Activated CD4-positive, alpha-beta memory T cell treated with anti-CD3 and anti-CD28 coated beads for 36 hours (primary cell): ENCODE results near the gene KCNN4. TPM values are rescaled to one million over a fixed set of nuclear protein-coding genes. Genes with fewer than 3 reads are reported as not detected.
"Not testable (repeated sequence)": the region's sequence is repeated elsewhere in the genome, so short reads cannot be mapped to it uniquely, and the experiment has no call there.

Experiments
- CTCF ChIA-PET: fragments of 350-600 bp; sonication (Branson Sonifier 250); formaldehyde crosslinking; loops from one replicate; lab custom pipeline; 2021; ENCODE audit warnings: antibody characterized with exemption, inconsistent platforms; lab: Charles Lee
- POLR2A ChIA-PET: fragments of 350-600 bp; sonication (Branson Sonifier 250); formaldehyde crosslinking; loops from one replicate; lab custom pipeline; 2021; ENCODE audit warnings: antibody characterized with exemption; lab: Charles Lee
- DNase-seq: peaks from one replicate; pipeline ENCODE4 v3.0.0-alpha.2; 2020
- H3K27ac Mint-ChIP-seq: one replicate; pipeline ENCODE4 v1.8.0; 2021; ENCODE audit warnings: mixed read lengths
- H3K27me3 Mint-ChIP-seq: one replicate; pipeline ENCODE4 v1.8.0; 2021; ENCODE audit warnings: mixed read lengths
- H3K36me3 Mint-ChIP-seq: one replicate; pipeline ENCODE4 v1.8.0; 2021; ENCODE audit warnings: mixed read lengths
- H3K4me1 Mint-ChIP-seq: one replicate; pipeline ENCODE4 v1.8.0; 2021; ENCODE audit warnings: low read depth, mixed read lengths
- H3K4me3 Mint-ChIP-seq: one replicate; pipeline ENCODE4 v1.8.0; 2021; ENCODE audit warnings: mild to moderate bottlenecking, mixed read lengths
- H3K9me3 Mint-ChIP-seq: one replicate; pipeline ENCODE4 v1.8.0; 2021; ENCODE audit warnings: mixed read lengths
- intact Hi-C: fragments of 100-400 bp; cut with micrococcal nuclease; formaldehyde crosslinking; loops from one replicate; pipeline ENCODE4 v1.15.1; 2023
- total RNA-seq, 2 experiments: library from RNA; stranded (reverse); gene quantifications; one replicate each; pipeline ENCODE4 v1.2.3, GENCODE V29; 2021

Gene KCNN4
- total RNA-seq, 2 experiments from 2014 or later = 120 to 130 TPM

DNA sequence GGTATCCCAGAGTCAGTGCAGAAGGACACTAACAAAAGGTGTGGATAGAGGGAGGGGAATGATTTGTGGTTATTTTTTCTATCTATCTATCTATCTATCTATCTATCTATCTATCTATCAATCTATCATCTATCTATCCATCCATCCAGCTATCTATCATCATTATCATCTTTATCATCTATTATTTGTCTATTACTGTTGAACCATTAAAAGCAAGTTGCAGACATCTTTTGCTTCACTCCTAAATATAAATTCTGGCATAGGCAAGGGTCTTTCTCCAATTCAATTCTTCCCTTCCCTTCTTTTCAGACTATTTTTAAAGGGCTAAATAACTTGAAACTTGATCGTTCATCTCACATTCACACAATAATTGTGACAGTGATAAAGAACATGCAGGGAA lies 31.5 kb upstream of the KCNN4 start:
- H3K36me3 Mint-ChIP-seq = no peaks in the 10 kb centered on the region
- peaks cover 4% of the 10 kb centered on the region for H3K27me3 Mint-ChIP-seq
- peaks cover 6% of the 10 kb centered on the region for H3K4me1 Mint-ChIP-seq
- H3K4me3 Mint-ChIP-seq = no peak overlapping the region
- ChIA-PET CTCF (interaction anchor here (1.1 to 1.4 kb wide), 4 partner anchors 67 to 365 kb away, joined by 3 to 5 read pairs (median 4); no protein-coding TSS in a partner anchor), POLR2A (no interaction called here)
- H3K9me3 Mint-ChIP-seq = no peaks in the 10 kb centered on the region
- H3K27ac Mint-ChIP-seq = no peak overlapping the region
- intact Hi-C loops = loop anchor here (10.0 kb wide), 1 partner anchor 377 kb away; no protein-coding TSS in a partner anchor
- DNase-seq = no peak

DNA sequence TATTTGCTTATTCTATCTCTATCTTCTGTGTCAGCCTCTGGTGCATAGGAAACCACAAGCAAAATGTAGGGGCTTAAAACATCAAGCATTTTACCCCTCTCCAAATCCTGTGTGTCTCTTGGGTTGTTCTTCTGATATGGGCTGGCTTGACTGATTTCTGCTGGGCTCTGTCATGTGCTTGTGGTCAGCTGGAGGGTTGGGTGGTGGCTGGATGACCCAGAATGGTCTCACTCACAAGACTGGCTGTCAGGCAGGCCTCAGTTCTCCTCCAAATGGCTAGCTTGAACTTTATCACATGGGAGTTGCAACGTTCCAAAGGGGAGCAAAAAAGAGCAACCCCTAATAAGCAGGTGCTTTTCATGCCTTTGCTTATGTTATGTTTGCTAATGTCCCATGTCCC lies 31.1 kb upstream of the KCNN4 start:
- CTCF ChIA-PET = interaction anchor here (0.7 to 1.4 kb wide), 4 partner anchors 55 to 373 kb away, joined by 4 read pairs; no protein-coding TSS in a partner anchor
- POLR2A ChIA-PET = no interaction called here
- H3K4me1 Mint-ChIP-seq = peaks cover 6% of the 10 kb centered on the region
- intact Hi-C loops = loop anchor here (10.0 kb wide), 1 partner anchor 377 kb away; no protein-coding TSS in a partner anchor
- no peak for DNase-seq
- no peak overlapping the region for H3K4me3 Mint-ChIP-seq
- H3K9me3 Mint-ChIP-seq = no peaks in the 10 kb centered on the region
- no peak overlapping the region for H3K27ac Mint-ChIP-seq
- H3K27me3 Mint-ChIP-seq = peaks cover 4% of the 10 kb centered on the region
- H3K36me3 Mint-ChIP-seq = no peaks in the 10 kb centered on the region

DNA sequence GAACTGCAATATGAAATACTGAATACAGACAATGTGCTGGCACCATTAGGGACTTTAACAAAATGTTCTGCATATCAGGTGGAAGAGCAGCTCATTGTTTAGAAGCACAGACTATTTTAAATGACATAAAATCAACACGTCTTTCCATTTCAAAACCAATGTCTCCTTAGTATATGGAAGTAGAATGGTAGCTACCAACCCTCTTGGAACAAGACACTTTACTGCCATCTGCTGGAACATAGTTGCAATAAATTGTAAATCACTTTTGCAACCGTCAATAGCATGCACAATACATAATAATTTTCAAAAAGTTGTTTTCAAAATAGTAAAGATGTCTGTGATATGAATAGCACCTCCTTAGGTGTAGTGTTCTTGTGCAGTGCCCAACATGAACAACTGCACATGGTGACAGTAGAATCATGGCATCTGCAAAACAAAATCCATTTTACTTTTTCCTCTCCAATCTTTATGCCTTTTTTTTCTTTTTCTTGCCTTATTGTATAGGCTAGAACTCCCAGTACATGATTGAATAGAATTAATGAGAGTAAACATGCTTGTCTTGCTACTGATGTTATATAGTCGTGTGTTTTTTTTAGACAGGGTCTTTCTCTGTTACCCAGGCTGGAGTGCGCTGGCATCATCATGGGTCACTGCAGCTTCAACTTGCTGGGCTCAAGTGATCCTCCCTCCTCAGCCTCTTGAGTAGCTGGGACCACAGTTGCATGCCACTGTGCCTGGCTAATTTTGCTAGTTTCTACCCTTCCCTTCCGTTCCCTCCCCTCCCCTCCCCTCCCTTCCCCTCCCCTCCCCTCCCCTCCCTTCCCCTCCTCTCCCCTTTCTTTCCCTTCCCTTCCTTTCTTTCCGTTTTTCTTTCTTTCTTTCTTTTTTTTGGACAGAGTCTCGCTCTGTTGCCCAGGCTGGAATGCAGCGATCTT lies 29.3 kb upstream of the KCNN4 start:
- ChIA-PET POLR2A (no interaction called here), CTCF (interaction anchor here (0.6 to 5.9 kb wide), 32 partner anchors 8 to 371 kb away, joined by 3 to 68 read pairs (median 4); partner anchors contain the start of genes IRGQ, PINLYP, XRCC1 and ZNF283)
- H3K27ac Mint-ChIP-seq = no peak overlapping the region
- peaks cover 6% of the 10 kb centered on the region for H3K4me1 Mint-ChIP-seq
- H3K36me3 Mint-ChIP-seq = no peaks in the 10 kb centered on the region
- intact Hi-C loops = loop anchor here (1.0 to 10.0 kb wide), 2 partner anchors 65 to 375 kb away; no protein-coding TSS in a partner anchor
- DNase-seq = no peak
- peaks cover 4% of the 10 kb centered on the region for H3K27me3 Mint-ChIP-seq
- H3K9me3 Mint-ChIP-seq = no peaks in the 10 kb centered on the region
- no peak overlapping the region for H3K4me3 Mint-ChIP-seq

DNA sequence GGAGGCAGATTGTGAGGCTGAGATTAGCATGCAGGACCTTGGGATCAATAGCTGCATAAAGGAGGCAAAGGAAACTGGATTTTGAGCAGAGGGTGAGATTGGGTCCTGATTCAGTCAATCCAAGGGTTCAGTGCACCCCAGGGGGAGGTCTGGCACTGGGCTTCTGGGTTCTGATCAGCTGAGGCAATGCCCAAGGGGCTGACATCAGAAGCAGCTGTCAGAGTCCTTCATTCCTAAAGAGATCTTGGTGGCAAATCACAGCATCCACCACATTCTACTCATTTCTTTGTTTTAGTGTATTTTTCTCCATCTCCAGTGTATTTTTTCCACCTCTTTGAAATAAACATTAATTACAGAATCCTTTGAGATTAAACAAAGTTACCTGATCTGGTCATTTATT lies 26.9 kb upstream of the KCNN4 start:
- CTCF ChIA-PET = interaction anchor here (5.9 kb wide), 1 partner anchor 62 kb away, joined by 68 read pairs; no protein-coding TSS in a partner anchor
- no peak for DNase-seq
- peaks cover 4% of the 10 kb centered on the region for H3K4me1 Mint-ChIP-seq
- H3K4me3 Mint-ChIP-seq = no peak overlapping the region
- H3K9me3 Mint-ChIP-seq = no peaks in the 10 kb centered on the region
- POLR2A ChIA-PET = no interaction called here
- H3K27ac Mint-ChIP-seq = no peak overlapping the region
- peaks cover 4% of the 10 kb centered on the region for H3K27me3 Mint-ChIP-seq
- intact Hi-C loops = no loop called here
- no peaks in the 10 kb centered on the region for H3K36me3 Mint-ChIP-seq

DNA sequence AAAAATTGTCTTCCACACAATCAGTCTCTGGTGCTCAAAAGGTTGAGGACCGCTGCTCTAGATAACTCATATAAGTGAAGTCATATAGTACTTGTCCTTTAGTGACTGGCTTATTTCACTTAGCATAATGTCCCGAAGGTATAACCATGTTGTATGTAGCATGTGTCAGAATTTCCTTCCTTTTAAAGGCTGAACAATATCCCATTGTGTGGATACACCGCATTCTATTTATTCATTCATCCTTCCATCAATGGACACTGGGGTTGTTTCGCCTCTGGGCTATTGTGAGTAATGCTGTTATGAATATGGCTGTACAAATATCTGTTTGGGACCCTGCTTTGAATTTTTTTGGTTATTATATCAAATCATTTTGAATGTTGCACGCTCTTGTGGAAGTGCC lies 26.1 kb upstream of the KCNN4 start:
- ChIA-PET CTCF (interaction anchor here (5.9 kb wide), 1 partner anchor 61 kb away, joined by 68 read pairs; no protein-coding TSS in a partner anchor), POLR2A (no interaction called here)
- Mint-ChIP-seq H3K27me3 (peaks cover 4% of the 10 kb centered on the region), H3K27ac (no peak overlapping the region), H3K36me3 (no peaks in the 10 kb centered on the region), H3K4me3 (no peak overlapping the region), H3K9me3 (no peaks in the 10 kb centered on the region), H3K4me1 (no peaks in the 10 kb centered on the region)
- DNase-seq = no peak
- intact Hi-C loops = no loop called here

DNA sequence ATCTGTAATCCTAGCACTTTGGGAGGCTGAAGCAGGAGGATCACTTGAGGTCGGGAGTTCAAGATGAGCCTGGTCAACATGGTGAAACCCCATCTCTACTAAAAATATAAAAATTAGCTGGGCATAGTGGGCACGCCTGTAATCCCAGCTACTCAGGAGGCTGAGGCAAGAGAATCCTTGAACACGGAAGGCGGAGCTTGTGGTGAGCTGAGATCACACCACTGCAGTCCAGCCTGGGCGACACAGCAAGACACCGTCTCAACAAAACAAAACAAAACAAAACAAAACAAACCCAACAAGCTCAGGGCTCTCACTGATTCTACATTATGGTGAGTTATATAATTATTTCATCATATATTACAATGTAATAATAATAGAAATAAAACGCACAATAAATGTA lies 25.6 kb upstream of the KCNN4 start:
- DNase-seq, H3K36me3 Mint-ChIP-seq, H3K4me3 Mint-ChIP-seq, H3K4me1 Mint-ChIP-seq, H3K27ac Mint-ChIP-seq, H3K27me3 Mint-ChIP-seq, H3K9me3 Mint-ChIP-seq, POLR2A ChIA-PET, intact Hi-C loops: not testable (repeated sequence)
- CTCF ChIA-PET = interaction anchor here (0.6 to 5.9 kb wide), 3 partner anchors 12 to 138 kb away, joined by 3 to 68 read pairs (median 3); no protein-coding TSS in a partner anchor

DNA sequence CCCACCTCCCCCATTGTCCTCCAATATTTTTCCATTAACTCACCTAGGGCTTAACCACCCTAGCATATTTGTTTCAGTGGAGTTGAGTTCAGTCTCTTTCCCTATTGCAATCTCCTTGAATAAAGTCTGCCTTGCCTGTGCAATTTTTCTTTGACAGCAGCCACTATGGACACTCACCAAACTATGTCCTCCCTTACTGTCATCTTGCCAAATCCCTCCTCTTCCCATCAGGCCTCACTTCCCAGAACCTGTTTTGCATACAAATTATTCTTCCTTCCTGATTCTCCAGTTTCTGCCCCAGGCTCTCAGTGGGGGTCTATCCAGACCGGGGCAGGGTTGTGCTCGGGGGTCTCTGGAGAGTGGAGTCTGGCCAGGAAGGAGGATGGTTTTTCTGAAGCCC lies 23.7 kb upstream of the KCNN4 start:
- Mint-ChIP-seq H3K9me3 (no peaks in the 10 kb centered on the region), H3K27ac (no peak overlapping the region)
- CTCF ChIA-PET = no interaction called here

DNA sequence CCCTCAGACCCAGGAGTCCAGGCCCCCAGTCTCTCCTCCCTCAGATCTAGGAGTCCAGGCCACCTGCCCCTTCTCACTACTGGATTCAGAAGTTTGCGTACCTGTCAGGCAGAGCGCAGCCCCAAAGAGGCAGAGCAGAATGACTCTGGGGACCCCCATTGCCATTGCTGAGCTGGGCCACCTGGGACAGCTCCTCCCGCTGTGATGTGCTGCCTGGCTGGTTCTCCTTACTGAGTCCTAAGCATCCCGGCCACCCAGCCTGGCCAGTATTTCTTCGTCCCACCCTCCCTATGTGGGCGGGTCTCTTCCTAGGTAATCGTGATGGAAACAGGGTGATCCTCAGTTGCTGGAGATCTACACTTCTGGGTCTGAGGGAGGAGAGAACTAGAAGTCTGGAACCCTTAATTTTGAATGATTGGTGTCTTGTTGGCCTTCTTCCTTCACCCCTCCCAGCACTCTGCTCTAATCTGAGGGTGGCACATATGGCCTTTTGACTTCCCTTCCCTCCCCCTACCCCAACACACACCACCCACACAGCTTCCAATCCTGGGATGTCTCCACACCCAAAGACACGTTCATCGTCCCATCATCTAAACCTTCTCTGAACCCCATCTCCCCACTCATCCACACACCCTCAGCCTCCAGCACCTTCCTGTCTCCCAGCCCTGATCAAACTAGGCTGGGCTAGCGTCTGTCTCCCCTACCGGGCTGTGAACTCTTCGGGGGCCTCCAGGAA lies 21.6 kb upstream of the KCNN4 start, which contains the start of gene LYPD5:
Gene LYPD5, minus strand, starts transcription at position 232 of the 736 bp plus-strand sequence. Its CDS starts 67 bp downstream, at position 165.
- no peaks in the 10 kb centered on the region for H3K36me3 Mint-ChIP-seq
- H3K27ac Mint-ChIP-seq = no peak within 1 kb of the TSS
- POLR2A ChIA-PET = no interaction called here
- peaks cover 10% of the 10 kb centered on the region for H3K4me1 Mint-ChIP-seq
- H3K9me3 Mint-ChIP-seq = no peaks in the 10 kb centered on the region
- H3K27me3 Mint-ChIP-seq = no peaks in the 10 kb centered on the region
- no peak for DNase-seq
- CTCF ChIA-PET = no interaction called here
- no peak within 1 kb of the TSS for H3K4me3 Mint-ChIP-seq
- intact Hi-C loops = no loop called here

More for the DNA sequence above, 23.7 kb upstream of the KCNN4 start:
- Mint-ChIP-seq H3K27me3 (peaks cover 4% of the 10 kb centered on the region), H3K4me3 (no peak overlapping the region), H3K4me1 (no peaks in the 10 kb centered on the region), H3K36me3 (no peaks in the 10 kb centered on the region)
- intact Hi-C loops = no loop called here
- POLR2A ChIA-PET = no interaction called here
- no peak for DNase-seq

DNA sequence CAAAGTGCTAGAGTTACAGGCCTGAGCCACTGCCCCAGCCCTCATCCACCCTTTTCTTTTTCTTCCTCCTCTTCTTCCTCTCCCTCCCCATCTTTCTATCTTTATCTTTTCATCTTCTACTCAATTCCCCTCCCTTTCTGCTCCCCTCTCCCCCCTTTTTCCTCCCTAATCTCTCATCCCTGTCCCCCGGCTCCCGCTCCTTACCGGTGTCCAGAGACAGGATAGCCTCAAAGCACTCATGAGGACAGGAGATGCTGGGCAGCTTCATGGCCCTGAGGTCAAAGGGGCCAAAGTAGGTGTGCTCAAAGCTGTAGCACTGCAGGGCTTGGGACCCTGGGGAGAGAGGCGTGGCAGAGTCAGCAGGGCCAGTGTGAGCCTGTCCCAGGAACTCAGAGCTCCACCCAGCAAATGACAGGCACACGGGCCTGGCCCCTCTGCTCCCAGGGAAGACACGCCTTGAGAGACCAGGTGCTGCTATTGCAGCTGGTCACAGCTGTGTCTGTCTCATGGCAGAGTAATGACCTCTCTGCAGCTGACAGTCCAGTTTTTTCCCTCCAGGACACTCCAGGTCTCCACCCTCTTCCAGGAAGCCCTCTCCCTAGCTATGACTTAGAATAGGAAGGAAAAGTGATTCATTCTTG lies 18.8 kb upstream of the KCNN4 start:
- Mint-ChIP-seq H3K27ac (no peak overlapping the region), H3K4me3 (no peak overlapping the region), H3K27me3 (no peaks in the 10 kb centered on the region), H3K9me3 (no peaks in the 10 kb centered on the region), H3K4me1 (peaks cover 11% of the 10 kb centered on the region), H3K36me3 (no peaks in the 10 kb centered on the region)
- POLR2A ChIA-PET = interaction anchor here (0.5 kb wide), 1 partner anchor 150 kb away, joined by 5 read pairs; no protein-coding TSS in a partner anchor
- CTCF ChIA-PET = interaction anchor here (0.6 to 0.9 kb wide), 2 partner anchors 10 to 54 kb away, joined by 3 read pairs; no protein-coding TSS in a partner anchor
- no peak for DNase-seq
- intact Hi-C loops = no loop called here

DNA sequence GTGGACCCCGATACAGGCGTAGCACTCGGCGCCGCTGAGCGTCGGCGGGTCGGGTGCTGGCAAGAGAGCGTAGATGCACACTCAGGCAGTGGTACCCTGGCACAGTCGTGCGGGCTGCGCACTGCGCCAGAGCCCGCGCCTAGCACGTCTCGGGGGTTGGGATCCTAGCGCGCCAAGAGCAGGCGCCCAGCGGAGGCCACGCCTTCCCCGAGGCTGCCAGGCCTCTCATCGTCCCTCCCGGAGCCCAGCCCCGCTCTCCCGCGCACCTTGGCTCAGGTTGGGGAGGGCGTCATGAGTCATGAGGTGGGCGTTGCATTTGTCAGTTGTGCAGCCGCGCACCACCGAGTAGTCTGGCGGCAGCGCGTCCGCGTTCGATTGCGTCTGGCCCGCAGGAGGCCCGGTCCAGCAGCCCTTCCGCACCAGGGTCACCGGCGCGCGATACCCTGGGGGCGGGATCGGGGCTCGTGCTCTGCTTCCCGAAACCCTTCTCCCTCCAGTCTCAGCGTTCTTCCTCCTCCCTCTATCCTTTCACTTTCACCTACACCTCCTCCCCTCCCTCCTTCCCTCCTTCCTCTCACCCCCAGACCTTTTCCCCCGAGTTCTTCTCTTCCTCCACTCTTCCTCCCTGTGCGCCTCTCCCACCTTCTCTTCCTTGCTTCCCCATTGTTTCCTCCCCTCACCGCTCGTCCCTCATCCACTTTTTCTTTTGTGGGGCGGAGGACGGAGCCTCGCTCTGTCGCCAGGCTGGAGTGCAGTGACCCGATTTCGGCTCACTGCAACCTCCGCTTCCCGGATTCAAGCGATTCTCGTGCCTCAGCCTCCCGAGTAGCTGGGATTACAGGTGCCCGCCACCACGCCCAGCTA lies 18.0 kb upstream of the KCNN4 start:
- peak overlapping the region; percentile 67 for H3K4me3 Mint-ChIP-seq
- POLR2A ChIA-PET = interaction anchor here (0.5 kb wide), 1 partner anchor 149 kb away, joined by 5 read pairs; no protein-coding TSS in a partner anchor
- H3K27ac Mint-ChIP-seq = no peak overlapping the region
- intact Hi-C loops = no loop called here
- no peaks in the 10 kb centered on the region for H3K9me3 Mint-ChIP-seq
- DNase-seq = peak; percentile 84
- CTCF ChIA-PET = interaction anchor here (0.6 kb wide), 1 partner anchor 11 kb away, joined by 3 read pairs; no protein-coding TSS in a partner anchor
- no peaks in the 10 kb centered on the region for H3K36me3 Mint-ChIP-seq
- peaks cover 2% of the 10 kb centered on the region for H3K27me3 Mint-ChIP-seq
- H3K4me1 Mint-ChIP-seq = peaks cover 11% of the 10 kb centered on the region
